HepG2 (cell line): ENCODE results near the gene SPSB1. TPM values are rescaled to one million over a fixed set of nuclear protein-coding genes. Genes with fewer than 3 reads are reported as not detected.
A peak's percentile ranks its signal among the peaks of the same experiment; 100 is the strongest.

Source experiments
- ATAC-seq: fragments of 200-7000 bp; cut with Tn5 transposase; 3 replicates; pipeline ENCODE4 v1.9.1; 2020; ENCODE audit warnings: mild to moderate bottlenecking, moderate library complexity
- BruUV-seq: library from RNA; stranded (reverse); fragments of 400-500 nt; replicated peaks from 2 replicates; lab custom pipeline; 2021; lab: Mats Ljungman, UMichigan
- CTCF ChIA-PET: fragments of 300-600 bp; formaldehyde crosslinking; extraction: SDS; loops from one replicate; lab custom pipeline; 2021; ENCODE audit warnings: low total read pairs, inconsistent platforms, low intra/inter-chr PET ratio; lab: Yijun Ruan, JAX
- POLR2A ChIA-PET: fragments of 350-600 bp; sonication (Branson Sonifier 250); formaldehyde crosslinking; loops from one replicate; lab custom pipeline; 2020; ENCODE audit warnings: antibody characterized with exemption, inconsistent platforms; lab: Yijun Ruan, JAX
- DNase-seq: peaks from one replicate; pipeline ENCODE4 v3.0.0-alpha.2; 2015; ENCODE audit warnings: low spot score
- FAIRE-seq: peaks from 3 replicates; lab custom pipeline; 2011; peaks lifted over from hg19 to GRCh38; lab: Jason Lieb, UNC
- H2AFZ ChIP-seq: one replicate; pipeline ENCODE4 v1.6.1; 2011; ENCODE audit warnings: low read length, inconsistent platforms
- H3K27ac ChIP-seq: fragments of 300-600 bp; 3 replicates; pipeline ENCODE4 v1.8.0; 2011; ENCODE audit warnings: mixed run types, mild to moderate bottlenecking, mixed read lengths, low read length, inconsistent platforms; ENCODE audit not compliant: insufficient read depth; ENCODE audit errors: extremely low read length
- H3K27me3 ChIP-seq, 2 experiments: fragments of 200-600 bp in 1 of 2; 2 replicates in 1 of 2; 3 replicates in 1 of 2; pipeline versions ENCODE4 v1.6.0 to v1.8.0; 2011; ENCODE audit warnings: low read length in 2 of 2, mild to moderate bottlenecking in 2 of 2, moderate library complexity in 2 of 2, inconsistent platforms in 1 of 2; ENCODE audit not compliant: insufficient read depth in 2 of 2, control insufficient read depth in 1 of 2
- H3K36me3 ChIP-seq, 2 experiments: fragments of 200-600 bp in 1 of 2; replicated peaks in 1 of 2; 2 replicates in 1 of 2; 3 replicates in 1 of 2; pipeline versions ENCODE4 v1.5.1 to v1.8.0; 2011; ENCODE audit warnings: low read length in 2 of 2, inconsistent platforms in 1 of 2; ENCODE audit not compliant: insufficient read depth in 2 of 2, control insufficient read depth in 1 of 2
- H3K4me1 ChIP-seq: 2 replicates; pipeline ENCODE4 v1.5.1; 2012; ENCODE audit warnings: low read length, inconsistent platforms; ENCODE audit not compliant: insufficient read depth
- H3K4me2 ChIP-seq: 2 replicates; pipeline ENCODE4 v1.6.0; 2011; ENCODE audit warnings: low read depth, low read length, inconsistent platforms
- H3K4me3 ChIP-seq, 3 experiments: fragments of 200-600 bp in 1 of 3; sonication (generic), shearing (Covaris generic) in 1 of 3; replicated peaks in 1 of 3; 2 replicates each; pipeline ENCODE4 v1.5.1; 2011 to 2016; ENCODE audit warnings: low read length in 3 of 3, inconsistent platforms in 2 of 3, low read depth in 2 of 3, mild to moderate bottlenecking in 2 of 3, control low read depth in 1 of 3, mixed read lengths in 1 of 3; ENCODE audit not compliant: insufficient read depth in 1 of 3
- H3K79me2 ChIP-seq: one replicate; pipeline ENCODE4 v1.6.1; 2011; ENCODE audit warnings: low read length, inconsistent platforms; ENCODE audit not compliant: insufficient read depth
- H3K9ac ChIP-seq: 2 replicates; pipeline ENCODE4 v1.6.0; 2011; ENCODE audit warnings: mild to moderate bottlenecking, low read depth, low read length, inconsistent platforms; ENCODE audit not compliant: insufficient read depth
- H3K9me3 ChIP-seq: 2 replicates; pipeline ENCODE4 v1.5.1; 2012; ENCODE audit warnings: mild to moderate bottlenecking, low read length
- H4K20me1 ChIP-seq: 2 replicates; pipeline ENCODE4 v1.6.0; 2011; ENCODE audit warnings: inconsistent platforms, mild to moderate bottlenecking, low read length, moderate library complexity; ENCODE audit not compliant: insufficient read depth
- DBP ChIP-seq: sonication (generic); formaldehyde crosslinking; IDR thresholded peaks from 2 replicates; pipeline ENCODE4 v1.4.0; 2020; ENCODE audit warnings: missing genetic modification reagents; ENCODE audit errors: not compliant biosample characterization
- FOSL2 ChIP-seq: sonication (generic); formaldehyde crosslinking; IDR thresholded peaks from 2 replicates; pipeline ENCODE4 v1.4.0; 2020; ENCODE audit warnings: missing genetic modification reagents
- HOXA7 ChIP-seq: sonication (generic); formaldehyde crosslinking; IDR thresholded peaks from 2 replicates; pipeline ENCODE4 v1.8.1; 2022; ENCODE audit warnings: mild to moderate bottlenecking, missing genetic modification reagents, moderate library complexity
- MBNL3 ChIP-seq: fragments of 250-450 bp; sonication (Bioruptor Pico); conservative IDR thresholded peaks from 2 replicates; pipeline ENCODE4 v1.8.0; 2022; ENCODE audit warnings: mild to moderate bottlenecking, inconsistent platforms
- MYNN ChIP-seq: sonication (generic); formaldehyde crosslinking; IDR thresholded peaks from 2 replicates; pipeline ENCODE4 v1.4.0; 2020; ENCODE audit warnings: mild to moderate bottlenecking, low read depth, missing genetic modification reagents
- NFE2L2 ChIP-seq: fragments of 150-350 bp; IDR thresholded peaks from 2 replicates; pipeline ENCODE4 v1.6.1; 2014; ENCODE audit warnings: low read length
- PITX1 ChIP-seq: sonication (generic); formaldehyde crosslinking; IDR thresholded peaks from 2 replicates; pipeline ENCODE4 v1.5.1; 2020; ENCODE audit warnings: mild to moderate bottlenecking, missing genetic modification reagents
- RFX5 ChIP-seq: IDR thresholded peaks from 2 replicates; pipeline ENCODE4 v1.6.1; 2011; ENCODE audit warnings: low read depth, low read length, improper control_type of control experiment
- ZFP36 ChIP-seq: fragments of 150-350 bp; IDR thresholded peaks from 2 replicates; pipeline ENCODE4 v1.6.1; 2018; ENCODE audit warnings: borderline replicate concordance, low read length, low read depth; ENCODE audit not compliant: partially characterized antibody
- ZNF414 ChIP-seq: sonication (generic); formaldehyde crosslinking; IDR thresholded peaks from 2 replicates; pipeline ENCODE4 v1.5.0; 2020; ENCODE audit warnings: missing genetic modification reagents
- ZNF496 ChIP-seq: sonication (generic); formaldehyde crosslinking; IDR thresholded peaks from 2 replicates; pipeline ENCODE4 v1.8.1; 2023; ENCODE audit warnings: mild to moderate bottlenecking, moderate library complexity, missing genetic modification reagents; ENCODE audit not compliant: insufficient replicate concordance
- ZNF572 ChIP-seq: sonication (generic); formaldehyde crosslinking; IDR thresholded peaks from 2 replicates; pipeline ENCODE4 v1.5.1; 2020; ENCODE audit warnings: mild to moderate bottlenecking, missing genetic modification reagents
- ZZZ3 ChIP-seq: sonication (generic); formaldehyde crosslinking; IDR thresholded peaks from 2 replicates; pipeline ENCODE4 v1.4.0; 2020; ENCODE audit warnings: missing genetic modification reagents, mild to moderate bottlenecking, borderline replicate concordance
- WGBS: methylation state at CpG from one replicate; pipeline ENCODE4 v1.1.6; 2017; ENCODE audit warnings: low lambda C conversion rate; 5-methylcytosine and 5-hydroxymethylcytosine counted together
- in situ Hi-C: cut with HindIII; loops from 2 replicates; pipeline ENCODE4 v1.10.0; 2017; ENCODE audit warnings: low pct_unique_long_range_greater_than_20kb; ENCODE audit not compliant: extremely low pct_ligation_motif_present
- intact Hi-C: fragments of 100-400 bp; cut with micrococcal nuclease; formaldehyde crosslinking; loops from one replicate; pipeline ENCODE4 v1.10.0; 2022; ENCODE audit not compliant: unreplicated experiment
- polyA plus RNA-seq, 8 experiments: library from polyadenylated mRNA; depleted of rRNA in 3 of 8; stranded (reverse) in 7 of 8; unstranded in 1 of 8; fragments of >200 nt; fragmentation: Illumina TruSeq in 4 of 8; extraction: Trizol in 4 of 8; gene quantifications; 2 replicates each; pipeline versions ENCODE4 v1.2.1 to v1.2.3, GENCODE V29; 2011 to 2016; ENCODE audit warnings: low read depth in 4 of 8, missing spikeins in 1 of 8, mixed read lengths in 1 of 8; ENCODE audit not compliant: insufficient read depth in 1 of 8
- total RNA-seq, 5 experiments: library from RNA; depleted of rRNA; stranded (reverse); fragments of >200 nt; fragmentation: Illumina TruSeq; extraction: Trizol; gene quantifications; 2 replicates each; pipeline ENCODE4 v1.2.3, GENCODE V29; 2016; ENCODE audit warnings: low read depth in 1 of 5
- TF ChIP-seq, protein P1 (sequence below): sonication (generic); formaldehyde crosslinking; IDR thresholded peaks from 2 replicates; pipeline ENCODE4 v1.8.0; 2022; ENCODE audit warnings: missing genetic modification reagents, low read depth, mild to moderate bottlenecking, borderline replicate concordance

The SPSB1 gene
- total and polyA plus RNA-seq, 2 of the 13 experiments (the other 11 are each of a cell fraction or from before 2014, with no cell fraction given) = 5.0 to 8.0 TPM

GRCh38 chr1:9385801-9386573 is 93.3 kb downstream of the SPSB1 start:
- 52% methylated on average over 19 of the region's 20 CpGs for WGBS
- TF ChIP-seq NFE2L2 (0 out of 2 replicates have a peak, but pooled peaks have one; percentile 7), FOSL2 (CRISPR knock-in tag) (peak; percentile 31; the same call in 1 of the 2 replicates), HOXA7 (CRISPR knock-in tag) (no peak)
- ATAC-seq (peak; percentile 38), DNase-seq (no peak), FAIRE-seq (no peak)
- intact Hi-C loops (no loop called here), in situ Hi-C loops (no loop called here)
- Histone ChIP-seq H3K27me3 (peaks cover 2 to 44% of the 10 kb centered on the region in 2 experiments; a peak in 4 of 5 replicates), H3K9me3 (no peaks in the 10 kb centered on the region), H4K20me1 (no peaks in the 10 kb centered on the region), H3K4me3 (no peak overlapping the region), H3K36me3 (no peaks in the 10 kb centered on the region), H2AFZ (no peak overlapping the region), H3K4me1 (peaks cover 35% of the 10 kb centered on the region), H3K79me2 (no peaks in the 10 kb centered on the region), H3K4me2 (no peak overlapping the region), H3K9ac (no peak overlapping the region), H3K27ac (no peak overlapping the region)
- ChIA-PET CTCF (no interaction called here), POLR2A (interaction anchor here (0.6 kb wide), 1 partner anchor 113 kb away, joined by 4 read pairs; no protein-coding TSS in a partner anchor)
- BruUV-seq = no TSS peak

DNA sequence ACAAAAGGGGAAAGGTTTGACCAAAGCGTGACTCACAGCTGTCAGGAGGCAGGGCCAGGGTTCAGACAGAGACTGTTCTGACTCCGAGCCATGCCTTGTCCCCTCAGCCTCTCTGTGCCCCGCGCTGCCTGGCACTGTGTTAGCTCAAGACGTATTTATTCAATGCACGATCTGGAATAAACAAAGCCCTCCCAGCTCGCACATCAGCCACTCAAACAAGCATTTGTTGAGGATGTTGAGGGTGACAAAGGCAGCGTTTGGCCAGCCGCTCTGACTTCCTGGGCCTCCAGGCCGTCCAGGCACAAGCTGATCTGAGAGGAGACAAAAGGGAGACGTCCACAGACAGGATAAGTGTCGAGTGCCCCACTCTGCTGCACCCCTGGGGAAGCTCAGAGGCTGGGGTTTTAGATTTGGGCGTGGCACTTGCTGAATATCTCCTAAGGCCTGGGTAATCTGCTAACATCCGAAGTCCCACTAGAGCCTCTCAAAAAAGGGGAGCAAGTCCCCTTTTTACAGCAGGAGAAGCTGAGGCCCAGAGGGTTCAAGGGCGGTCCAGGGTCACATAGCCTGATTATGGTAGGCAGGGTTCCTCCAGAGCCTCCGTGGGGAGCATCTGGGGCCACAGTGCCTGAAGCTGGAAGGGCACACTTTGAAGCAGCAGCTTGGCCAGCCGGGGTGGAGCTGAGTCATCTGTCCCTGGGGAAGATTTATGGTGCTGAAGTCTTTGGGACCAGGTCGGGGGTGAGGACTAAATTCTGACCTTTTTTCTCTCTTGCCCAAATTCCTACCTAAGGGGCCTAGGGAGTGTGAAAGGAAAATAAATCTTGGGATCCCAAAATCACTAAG is 95.9 kb downstream of the SPSB1 start:
- in situ Hi-C loops (no loop called here), intact Hi-C loops (no loop called here)
- no peak for ATAC-seq
- DNase-seq = no peak
- Histone ChIP-seq H3K4me3 (no peak overlapping the region), H3K27me3 (peaks cover 0 to 48% of the 10 kb centered on the region in 2 experiments; a peak in 3 of 5 replicates), H3K36me3 (no peaks in the 10 kb centered on the region), H3K4me1 (peaks cover 31% of the 10 kb centered on the region), H3K9me3 (no peaks in the 10 kb centered on the region), H4K20me1 (no peaks in the 10 kb centered on the region), H3K9ac (no peak overlapping the region), H3K27ac (no peak overlapping the region), H3K79me2 (no peaks in the 10 kb centered on the region), H2AFZ (no peak overlapping the region), H3K4me2 (no peak overlapping the region)
- FAIRE-seq = no peak
- WGBS = 18% methylated on average over 18 of the region's 18 CpGs
- POLR2A ChIA-PET = no interaction called here
- BruUV-seq = no TSS peak
- CTCF ChIA-PET = no interaction called here
- TF ChIP-seq ZNF572 (CRISPR knock-in tag) (no peak), RFX5 (peak; percentile 86), MYNN (CRISPR knock-in tag) (no peak), MBNL3 (CRISPR knock-in tag) (no peak), ZFP36 (no peak), PITX1 (CRISPR knock-in tag) (no peak), ZZZ3 (no peak), ZNF496 (CRISPR knock-in tag) (no peak), DBP (CRISPR knock-in tag) (no peak), ZNF414 (CRISPR knock-in tag) (no peak)
- TF ChIP-seq, protein P1, sequence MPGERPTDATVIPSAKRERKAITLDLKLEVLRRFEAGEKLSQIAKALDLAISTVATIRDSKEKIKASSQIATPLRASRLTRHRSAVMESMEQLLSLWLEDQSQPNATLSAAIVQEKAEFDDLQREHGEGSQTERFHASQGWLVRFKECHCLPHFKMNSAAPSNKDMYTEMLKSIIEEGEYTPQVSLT (CRISPR knock-in tag) = no peak
